Keratinocyte (primary cell): ENCODE data around the gene DNM1. TPM values are rescaled to one million over a fixed set of nuclear protein-coding genes. Genes with fewer than 3 reads are reported as not detected.

Source experiments
- DNase-seq: peaks from one replicate; pipeline ENCODE4 v3.0.0-alpha.2; 2011; ENCODE audit warnings: low read depth, missing footprints, low spot score
- FAIRE-seq: peaks from 2 replicates; lab custom pipeline; 2011; peaks lifted over from hg19 to GRCh38; lab: Jason Lieb, UNC
- H2AFZ ChIP-seq: 2 replicates; pipeline ENCODE4 v1.6.0; 2012; ENCODE audit warnings: low read length, control low read depth, inconsistent platforms; ENCODE audit not compliant: control insufficient read depth
- H3K27ac ChIP-seq: 2 replicates; pipeline ENCODE4 v1.5.1; 2011; ENCODE audit warnings: low read length; ENCODE audit not compliant: control insufficient read depth, insufficient read depth
- H3K27me3 ChIP-seq: 3 replicates; pipeline ENCODE4 v1.6.0; 2011; ENCODE audit warnings: low read length; ENCODE audit not compliant: control insufficient read depth, insufficient read depth; ENCODE audit errors: extremely low read depth
- H3K36me3 ChIP-seq, 2 experiments: 2 replicates in 1 of 2; 3 replicates in 1 of 2; pipeline ENCODE4 v1.5.1; 2011; ENCODE audit warnings: low read length in 2 of 2, mild to moderate bottlenecking in 1 of 2; ENCODE audit not compliant: control insufficient read depth in 2 of 2, insufficient read depth in 2 of 2; ENCODE audit errors: extremely low read depth in 1 of 2
- H3K4me1 ChIP-seq: 3 replicates; pipeline ENCODE4 v1.5.1; 2011; ENCODE audit warnings: low read length; ENCODE audit not compliant: control insufficient read depth, insufficient read depth; ENCODE audit errors: extremely low read depth
- H3K4me2 ChIP-seq: 3 replicates; pipeline ENCODE4 v1.6.0; 2011; ENCODE audit warnings: low read depth, low read length; ENCODE audit not compliant: control insufficient read depth, insufficient read depth; ENCODE audit errors: extremely low read depth
- H3K4me3 ChIP-seq, 3 experiments: fragments of 200-600 bp in 1 of 3; sonication (generic) in 1 of 3; 2 replicates in 2 of 3; 3 replicates in 1 of 3; pipeline ENCODE4 v1.5.1; 2011 to 2016; ENCODE audit warnings: low read length in 3 of 3, mild to moderate bottlenecking in 3 of 3, control low read depth in 2 of 3, inconsistent platforms in 1 of 3, low read depth in 1 of 3, mixed read lengths in 1 of 3, mixed run types in 1 of 3, moderate library complexity in 1 of 3; ENCODE audit not compliant: control insufficient read depth in 2 of 3, insufficient read depth in 2 of 3; ENCODE audit errors: extremely low read depth in 1 of 3
- H3K79me2 ChIP-seq: 2 replicates; pipeline ENCODE4 v1.6.0; 2012; ENCODE audit warnings: low read length; ENCODE audit not compliant: control insufficient read depth, insufficient read depth
- H3K9ac ChIP-seq: 3 replicates; pipeline ENCODE4 v1.6.0; 2011; ENCODE audit warnings: low read length; ENCODE audit not compliant: control insufficient read depth, insufficient read depth; ENCODE audit errors: extremely low read depth
- H3K9me1 ChIP-seq: 3 replicates; pipeline ENCODE4 v1.6.0; 2011; ENCODE audit warnings: low read length; ENCODE audit not compliant: control insufficient read depth, insufficient read depth; ENCODE audit errors: extremely low read depth
- H3K9me3 ChIP-seq: 2 replicates; pipeline ENCODE4 v1.5.1; 2012; ENCODE audit warnings: low read depth, low read length; ENCODE audit not compliant: control insufficient read depth
- H4K20me1 ChIP-seq: 3 replicates; pipeline ENCODE4 v1.6.0; 2011; ENCODE audit warnings: low read length; ENCODE audit not compliant: control insufficient read depth, insufficient read depth; ENCODE audit errors: extremely low read depth
- CTCF ChIP-seq, 3 experiments: IDR thresholded peaks in 1 of 3; conservative IDR thresholded peaks in 1 of 3; optimal IDR thresholded peaks in 1 of 3; 2 replicates in 2 of 3; 3 replicates in 1 of 3; pipeline versions ENCODE3 to v1.5.1; 2011; ENCODE audit warnings: low read length in 3 of 3, mild to moderate bottlenecking in 3 of 3, moderate library complexity in 2 of 3, control low read depth in 1 of 3, inconsistent platforms in 1 of 3; ENCODE audit not compliant: insufficient read depth in 2 of 3; ENCODE audit errors: extremely low read depth in 1 of 3
- EZH2 ChIP-seq: IDR thresholded peaks from one replicate; pipeline ENCODE4 v1.6.1; 2012; ENCODE audit warnings: inconsistent platforms, mild to moderate bottlenecking, low read length, moderate library complexity
- dilution Hi-C: fragments of 300-500 bp; cut with MboI; formaldehyde crosslinking; loops from one replicate; pipeline ENCODE4 v1.7.0; 2020; ENCODE audit warnings: low sequenced_read_pairs; ENCODE audit not compliant: extremely low pct_ligation_motif_present
- polyA minus RNA-seq, 3 experiments: library from RNA; depleted of rRNA, polyadenylated mRNA; stranded (reverse); fragments of >200 nt; gene quantifications; 1 replicate in 1 of 3; 2 replicates in 1 of 3; 3 replicates in 1 of 3; pipeline ENCODE4 v1.2.3, GENCODE V29; 2011
- polyA plus RNA-seq, 5 experiments: library from polyadenylated mRNA; depleted of rRNA in 3 of 5; stranded (reverse) in 3 of 5; stranded (forward) in 1 of 5; unstranded in 1 of 5; fragments of >200 nt; gene quantifications; 1 replicate in 1 of 5; 2 replicates in 3 of 5; 3 replicates in 1 of 5; pipeline versions ENCODE4 v1.2.1 to v1.2.3, GENCODE V29; 2011 to 2012; ENCODE audit warnings: missing spikeins in 2 of 5, low read depth in 1 of 5, low replicate concordance in 1 of 5

The DNM1 gene
- 0.25 to 0.34 TPM (median 0.31 TPM) in 3 replicates for polyA plus RNA-seq
- polyA plus RNA-seq (2011; ENCODE audit: low read depth), result 1.6 TPM
- 0.06 and 0.13 TPM in 2 replicates for polyA plus RNA-seq (2011; cell fraction: cytosol; rRNA removed)
- 1.1 and 2.1 TPM in 2 replicates for polyA plus RNA-seq (2011; cell fraction: nucleus; rRNA removed)
- 0.60 and 1.5 TPM in 2 replicates for polyA plus RNA-seq (2012; ENCODE audit: low replicate concordance)
- 0.59 to 0.96 TPM (median 0.64 TPM) in 3 replicates for polyA minus RNA-seq
- polyA minus RNA-seq (2011; cell fraction: cytosol; rRNA and poly(A)+ RNA removed), result 0.38 TPM
- polyA minus RNA-seq (2011; cell fraction: nucleus; rRNA and poly(A)+ RNA removed), result 0.53 and 0.93 TPM in 2 replicates

- H3K4me2 ChIP-seq, result peak within 1 kb of the TSS; percentile 78
- H3K79me2 ChIP-seq, result no peaks in the 10 kb centered on the region
- H3K4me1 ChIP-seq, result peaks cover under 1% of the 10 kb centered on the region
- H3K9me1 ChIP-seq, result no peaks in the 10 kb centered on the region
- dilution Hi-C loops, result no loop called here
- TF ChIP-seq CTCF (optimal IDR thresholded peaks at IDR 0.05 in 1 of 3, IDR thresholded peaks at IDR 0.05 in 1 of 3, conservative IDR thresholded peaks at IDR 0.05 in 1 of 3; ENCODE audit: extremely low read depth in 1 of 3, insufficient read depth in 2 of 3, low read length in 3 of 3) (peak; percentile 59 to 86 (median 68)), EZH2 (no peak)
- H3K27me3 ChIP-seq, result peaks cover 17% of the 10 kb centered on the region
- no peaks in the 10 kb centered on the region for H3K36me3 ChIP-seq
- FAIRE-seq (no peak), DNase-seq (no peak)
- no peaks in the 10 kb centered on the region for H4K20me1 ChIP-seq
- no peak within 1 kb of the TSS for H3K27ac ChIP-seq
- H3K9me3 ChIP-seq, result no peaks in the 10 kb centered on the region
- H3K4me3 ChIP-seq, result peak within 1 kb of the TSS; percentile 34 to 66 (median 62)
- H3K9ac ChIP-seq, result peak within 1 kb of the TSS; percentile 41
- H2AFZ ChIP-seq, result peak within 1 kb of the TSS; percentile 82
Measured at GRCh38 chr9:128203024-128203706, at the start of gene DNM1. DNM1 (plus strand) TSS chr9:128203379; CDS start chr9:128203471, 92 bp downstream.

- no peak for TF ChIP-seq CTCF (optimal IDR thresholded peaks at IDR 0.05 in 1 of 3, IDR thresholded peaks at IDR 0.05 in 1 of 3, conservative IDR thresholded peaks at IDR 0.05 in 1 of 3; ENCODE audit: extremely low read depth in 1 of 3, insufficient read depth in 2 of 3, low read length in 3 of 3)
- TF ChIP-seq EZH2, result no peak
- H2AFZ ChIP-seq, result no peak overlapping the region
- H4K20me1 ChIP-seq, result no peaks in the 10 kb centered on the region
- H3K9me1 ChIP-seq, result no peaks in the 10 kb centered on the region
- FAIRE-seq (no peak), DNase-seq (no peak)
- H3K4me1 ChIP-seq, result peaks cover 13% of the 10 kb centered on the region
- no peak overlapping the region for H3K27ac ChIP-seq
- H3K4me3 ChIP-seq, result no peak overlapping the region
- no peaks in the 10 kb centered on the region for H3K79me2 ChIP-seq
- no peaks in the 10 kb centered on the region for H3K27me3 ChIP-seq
- dilution Hi-C loops, result no loop called here
- H3K9me3 ChIP-seq, result no peaks in the 10 kb centered on the region
- no peak overlapping the region for H3K4me2 ChIP-seq
- H3K36me3 ChIP-seq, result no peaks in the 10 kb centered on the region
- no peak overlapping the region for H3K9ac ChIP-seq
Measured at GRCh38 chr9:128153947-128154695, 49.1 kb upstream of the DNM1 start.
